ENCODE measurements around the gene WNT3A.

WNT3A gene

GRCh38 chr1:228000416-228000815 is 6.4 kb upstream of the WNT3A start:
- DNase-seq: no peak

- DNase-seq: no peak
These were observed 5.8 kb upstream of the WNT3A start for GRCh38 chr1:228000836-228001563.

GRCh38 chr1:228001738-228002535 is 4.9 kb upstream of the WNT3A start:
- DNase-seq: no peak

- DNase-seq: no peak
These were observed 4.0 kb upstream of the WNT3A start for GRCh38 chr1:228002792-228003191.

- no peak for DNase-seq
These were observed 3.1 kb upstream of the WNT3A start for GRCh38 chr1:228003461-228004330.

GRCh38 chr1:228004331-228004855 is 2.4 kb upstream of the WNT3A start:
- DNase-seq: no peak

GRCh38 chr1:228004856-228005462 is 1.8 kb upstream of the WNT3A start:
- DNase-seq: no peak

- DNase-seq: no peak
These were observed 1.2 kb upstream of the WNT3A start for GRCh38 chr1:228005511-228006033.

- no peak for DNase-seq
These were observed 588 bp upstream of the WNT3A start for GRCh38 chr1:228006034-228006785.

GRCh38 chr1:228007049-228007800 is 427 bp downstream of the WNT3A start:
- DNase-seq: no peak

- DNase-seq: no peak
These were observed 1.1 kb downstream of the WNT3A start for GRCh38 chr1:228007801-228008341.

GRCh38 chr1:228008391-228009115 is 1.8 kb downstream of the WNT3A start:
- no peak for DNase-seq

- no peak for DNase-seq
These were observed 2.5 kb downstream of the WNT3A start for GRCh38 chr1:228009116-228009827.

GRCh38 chr1:228009828-228010775 is 3.3 kb downstream of the WNT3A start:
- DNase-seq: no peak

GRCh38 chr1:228010921-228011320 is 4.1 kb downstream of the WNT3A start:
- no peak for DNase-seq

- DNase-seq: no peak
These were observed 5.0 kb downstream of the WNT3A start for GRCh38 chr1:228011721-228012311.

- no peak for DNase-seq
These were observed 5.8 kb downstream of the WNT3A start for GRCh38 chr1:228012555-228012954.
